Rectal smooth muscle tissue (tissue), 1 donor: ENCODE data around the gene SLC27A1.
"Not testable (repeated sequence)": the region's sequence is repeated elsewhere in the genome, so short reads cannot be mapped to it uniquely, and the experiment has no call there.

Experiments used
- H3K27ac ChIP-seq: one replicate; pipeline ENCODE4 v1.7.0; 2013; ENCODE audit warnings: low read depth, low read length, inconsistent platforms
- H3K27me3 ChIP-seq: one replicate; pipeline ENCODE4 v1.7.0; 2013; ENCODE audit warnings: low read length; ENCODE audit not compliant: control insufficient read depth, insufficient read depth
- H3K36me3 ChIP-seq: one replicate; pipeline ENCODE4 v1.7.0; 2013; ENCODE audit warnings: low read length; ENCODE audit not compliant: control insufficient read depth, insufficient read depth
- H3K4me1 ChIP-seq: one replicate; pipeline ENCODE4 v1.7.0; 2013; ENCODE audit warnings: low read length; ENCODE audit not compliant: control insufficient read depth, insufficient read depth
- H3K4me3 ChIP-seq: one replicate; pipeline ENCODE4 v1.7.0; 2013; ENCODE audit warnings: low read length
- H3K9ac ChIP-seq: one replicate; pipeline ENCODE4 v1.7.0; 2013; ENCODE audit warnings: low read length

The SLC27A1 gene

DNA sequence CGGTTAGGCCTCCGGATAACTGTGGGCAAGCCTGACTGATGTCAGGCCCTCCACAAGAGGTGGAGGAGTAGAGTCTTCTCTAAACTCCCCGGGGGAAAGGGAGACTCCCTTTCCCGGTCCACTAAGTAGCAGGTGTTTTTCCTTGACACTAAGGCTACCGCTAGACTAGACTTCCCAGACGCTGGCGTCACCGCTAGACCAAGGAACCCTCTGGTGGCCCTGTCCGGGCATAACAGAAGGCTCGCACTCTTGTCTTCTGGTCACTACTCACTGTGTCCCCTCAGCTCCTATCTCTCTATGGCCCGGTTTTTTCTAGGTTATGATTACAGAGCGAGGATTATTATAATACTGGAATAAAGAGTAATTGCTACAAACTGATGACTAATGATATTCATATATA, 28.7 kb downstream of the SLC27A1 start:
- not testable (repeated sequence) for H3K27ac ChIP-seq, H3K9ac ChIP-seq, H3K36me3 ChIP-seq

DNA sequence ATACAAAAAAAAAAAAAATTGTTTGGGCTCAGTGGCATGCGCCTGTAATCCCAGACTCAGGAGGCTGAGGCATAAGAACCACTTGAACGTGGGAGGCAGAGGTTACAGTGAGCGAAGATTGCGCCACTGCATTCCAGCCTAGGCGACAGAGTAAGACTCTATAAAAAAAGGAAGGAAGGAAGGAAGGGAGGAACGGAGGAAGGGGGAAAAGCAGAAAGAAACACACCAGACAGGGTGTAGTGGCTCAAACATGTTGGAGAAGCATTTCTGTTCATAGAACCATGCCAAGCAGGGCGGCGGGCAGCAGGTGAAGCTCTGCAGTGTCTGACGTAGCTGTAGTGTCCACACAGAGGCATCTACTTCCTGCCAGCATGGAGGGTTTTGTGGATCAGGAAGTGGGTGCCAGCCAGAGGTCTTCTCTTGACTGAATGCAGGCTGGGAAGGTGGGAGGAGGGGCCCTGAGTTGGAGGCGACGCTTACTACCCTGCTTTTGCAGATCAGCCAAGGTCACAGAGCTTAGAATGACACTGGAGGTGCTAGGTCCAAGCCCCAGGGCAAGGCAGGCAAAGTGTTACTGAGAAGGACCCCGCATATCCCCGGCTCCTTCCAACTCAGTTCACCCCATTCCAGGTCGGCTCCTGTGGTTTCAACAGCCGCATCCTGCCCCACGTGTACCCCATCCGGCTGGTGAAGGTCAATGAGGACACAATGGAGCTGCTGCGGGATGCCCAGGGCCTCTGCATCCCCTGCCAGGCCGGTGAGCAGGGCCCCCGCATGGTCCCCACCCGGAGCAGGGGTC, 29.5 kb downstream of the SLC27A1 start:
- H3K27ac ChIP-seq = no peak overlapping the region
- H3K9ac ChIP-seq = no peak overlapping the region
- no peak overlapping the region for H3K4me3 ChIP-seq
- no peaks in the 10 kb centered on the region for H3K4me1 ChIP-seq
- no peaks in the 10 kb centered on the region for H3K36me3 ChIP-seq
- H3K27me3 ChIP-seq = no peaks in the 10 kb centered on the region

More for the DNA sequence above, 28.7 kb downstream of the SLC27A1 start:
- H3K4me3 ChIP-seq, H3K27me3 ChIP-seq, H3K4me1 ChIP-seq: not testable (repeated sequence)

DNA sequence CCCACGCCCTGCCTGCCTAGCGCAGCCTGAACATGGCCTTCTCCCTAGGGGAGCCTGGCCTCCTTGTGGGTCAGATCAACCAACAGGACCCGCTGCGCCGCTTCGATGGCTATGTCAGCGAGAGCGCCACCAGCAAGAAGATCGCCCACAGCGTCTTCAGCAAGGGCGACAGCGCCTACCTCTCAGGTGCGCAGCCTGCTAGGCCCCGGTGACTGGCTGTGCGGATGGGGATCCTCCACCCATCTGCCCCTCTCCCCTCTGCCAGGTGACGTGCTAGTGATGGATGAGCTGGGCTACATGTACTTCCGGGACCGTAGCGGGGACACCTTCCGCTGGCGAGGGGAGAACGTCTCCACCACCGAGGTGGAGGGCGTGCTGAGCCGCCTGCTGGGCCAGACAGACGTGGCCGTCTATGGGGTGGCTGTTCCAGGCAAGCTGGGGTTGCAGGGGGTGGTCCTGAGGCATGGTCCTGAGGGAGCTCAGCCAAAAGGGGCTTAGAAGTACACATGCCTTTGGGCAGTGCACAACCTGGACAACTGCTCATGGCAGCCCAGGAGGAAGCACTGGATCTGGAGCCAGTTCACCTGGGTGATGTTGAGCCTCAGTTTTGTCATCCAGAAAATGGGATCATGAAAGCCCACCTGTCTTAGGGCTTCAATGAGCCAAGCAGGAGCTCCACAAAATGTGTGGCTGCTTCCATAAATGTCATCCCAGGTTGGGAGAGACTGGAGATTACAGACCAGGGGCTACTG, 30.3 kb downstream of the SLC27A1 start:
- H3K4me1 ChIP-seq = no peaks in the 10 kb centered on the region
- no peak overlapping the region for H3K9ac ChIP-seq
- no peak overlapping the region for H3K4me3 ChIP-seq
- no peak overlapping the region for H3K27ac ChIP-seq
- no peaks in the 10 kb centered on the region for H3K27me3 ChIP-seq
- no peaks in the 10 kb centered on the region for H3K36me3 ChIP-seq

DNA sequence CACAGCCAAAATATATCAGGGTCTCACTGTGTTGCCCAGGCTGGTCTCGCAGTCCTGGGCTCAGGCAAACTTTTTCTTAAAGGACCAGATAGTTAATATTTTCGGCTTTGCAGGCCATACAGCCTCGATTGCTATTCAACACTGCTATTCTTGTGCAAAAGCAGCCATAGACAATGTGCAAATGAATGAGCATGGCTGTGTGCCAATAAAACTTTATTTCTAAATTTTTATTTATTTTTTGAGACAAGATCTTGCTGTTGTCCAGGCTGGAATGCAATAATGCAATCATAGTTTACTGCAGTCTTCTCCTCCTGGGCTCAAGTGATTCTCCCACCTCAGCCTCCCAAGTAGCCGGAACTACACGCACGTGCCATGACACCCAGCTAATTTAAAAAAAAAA, 32.9 kb downstream of the SLC27A1 start:
- no peaks in the 10 kb centered on the region for H3K36me3 ChIP-seq
- H3K4me3 ChIP-seq = no peak overlapping the region

DNA sequence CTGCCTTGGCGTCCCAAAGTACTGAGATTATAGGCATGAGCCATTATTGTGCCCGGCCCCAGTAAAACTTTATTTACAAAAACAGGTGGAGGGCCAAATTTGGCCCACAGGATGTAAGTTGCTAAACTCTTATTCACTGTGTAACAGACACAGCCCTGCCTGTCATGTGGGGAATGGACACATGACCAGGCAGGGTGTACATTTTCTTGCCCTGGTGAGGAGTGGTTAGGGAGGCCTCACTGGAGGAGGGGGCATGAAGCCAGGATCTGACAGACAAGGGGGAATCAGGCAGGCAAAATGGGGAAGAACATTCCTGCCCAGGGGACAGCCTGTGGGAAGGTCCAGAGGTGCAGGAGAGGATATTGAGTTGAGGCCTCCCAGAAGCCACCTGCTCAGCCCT, 33.7 kb downstream of the SLC27A1 start:
- Histone ChIP-seq H3K4me3 (no peak overlapping the region), H3K27me3 (no peaks in the 10 kb centered on the region), H3K27ac (no peak overlapping the region), H3K4me1 (no peaks in the 10 kb centered on the region), H3K36me3 (no peaks in the 10 kb centered on the region), H3K9ac (no peak overlapping the region)

More for the DNA sequence above, 32.9 kb downstream of the SLC27A1 start:
- no peak overlapping the region for H3K9ac ChIP-seq
- H3K27ac ChIP-seq = no peak overlapping the region
- H3K4me1 ChIP-seq = no peaks in the 10 kb centered on the region
- no peaks in the 10 kb centered on the region for H3K27me3 ChIP-seq

DNA sequence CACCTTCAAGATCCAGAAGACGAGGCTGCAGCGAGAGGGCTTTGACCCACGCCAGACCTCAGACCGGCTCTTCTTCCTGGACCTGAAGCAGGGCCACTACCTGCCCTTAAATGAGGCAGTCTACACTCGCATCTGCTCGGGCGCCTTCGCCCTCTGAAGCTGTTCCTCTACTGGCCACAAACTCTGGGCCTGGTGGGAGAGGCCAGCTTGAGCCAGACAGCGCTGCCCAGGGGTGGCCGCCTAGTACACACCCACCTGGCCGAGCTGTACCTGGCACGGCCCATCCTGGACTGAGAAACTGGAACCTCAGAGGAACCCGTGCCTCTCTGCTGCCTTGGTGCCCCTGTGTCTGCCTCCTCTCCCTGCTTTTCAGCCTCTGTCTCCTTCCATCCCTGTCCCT, 34.1 kb downstream of the SLC27A1 start:
- Histone ChIP-seq H3K4me1 (no peaks in the 10 kb centered on the region), H3K36me3 (no peaks in the 10 kb centered on the region), H3K9ac (no peak overlapping the region), H3K4me3 (no peak overlapping the region), H3K27ac (no peak overlapping the region), H3K27me3 (no peaks in the 10 kb centered on the region)

DNA sequence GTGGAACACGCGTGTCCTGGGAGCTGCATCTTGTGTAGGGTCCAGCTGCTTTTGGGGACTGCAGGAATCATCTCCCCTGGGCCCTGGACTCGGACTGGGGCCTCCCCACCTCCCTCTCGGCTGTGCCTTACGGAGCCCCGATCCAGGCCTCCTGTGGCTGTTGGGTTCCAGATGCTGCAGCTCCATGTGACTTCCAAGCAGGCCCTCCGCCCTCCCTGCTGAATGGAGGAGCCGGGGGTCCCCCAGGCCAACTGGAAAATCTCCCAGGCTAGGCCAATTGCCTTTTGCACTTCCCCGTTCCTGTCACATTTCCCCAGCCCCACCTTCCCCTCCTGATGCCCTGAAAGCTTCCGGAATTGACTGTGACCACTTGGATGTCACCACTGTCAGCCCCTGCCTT, 34.9 kb downstream of the SLC27A1 start:
- Histone ChIP-seq H3K4me1 (peaks cover 2% of the 10 kb centered on the region), H3K4me3 (no peak overlapping the region), H3K27ac (peak overlapping the region; percentile 32), H3K27me3 (no peaks in the 10 kb centered on the region), H3K9ac (no peak overlapping the region), H3K36me3 (no peaks in the 10 kb centered on the region)

DNA sequence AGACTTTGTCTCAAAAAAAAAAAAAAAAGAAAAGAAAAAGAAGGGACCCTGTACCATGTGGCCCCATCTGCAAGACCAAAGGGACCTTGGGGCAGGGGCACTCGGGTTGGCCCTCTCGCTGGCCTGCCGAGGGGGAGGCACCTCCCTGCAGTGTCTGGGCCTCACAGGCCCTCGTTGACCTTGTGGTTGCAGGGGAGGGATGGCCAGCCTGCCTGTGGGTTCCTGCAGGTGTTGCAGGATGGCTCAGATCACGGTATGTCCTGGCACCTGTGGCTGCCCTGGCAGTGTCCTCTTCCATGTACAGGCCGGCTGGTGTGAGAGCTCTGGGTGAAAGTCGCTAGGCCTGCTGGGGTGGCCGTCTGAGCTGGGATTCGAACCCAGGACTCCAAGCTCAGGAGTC, 36.4 kb downstream of the SLC27A1 start:
- peaks cover 6% of the 10 kb centered on the region for H3K4me1 ChIP-seq
- H3K9ac ChIP-seq = no peak overlapping the region
- no peaks in the 10 kb centered on the region for H3K36me3 ChIP-seq
- no peaks in the 10 kb centered on the region for H3K27me3 ChIP-seq
- no peak overlapping the region for H3K27ac ChIP-seq
- no peak overlapping the region for H3K4me3 ChIP-seq

DNA sequence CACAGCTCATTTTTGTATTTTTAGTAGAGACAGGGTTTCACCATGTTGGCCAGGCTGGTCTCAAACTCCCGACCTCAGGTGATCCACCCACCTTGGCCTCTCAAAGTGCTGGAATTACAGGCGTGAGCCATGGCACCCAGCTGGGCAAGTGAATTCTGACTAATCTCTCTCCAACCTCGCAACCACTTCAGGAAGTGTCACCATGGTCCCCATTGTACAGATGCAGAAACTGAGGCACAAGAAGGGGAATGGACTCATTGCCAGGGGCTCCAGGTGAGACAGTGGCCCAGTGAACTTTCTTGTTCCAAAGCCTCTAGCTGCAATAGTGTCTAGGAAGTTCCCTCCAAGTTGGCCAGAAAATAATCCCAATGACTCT, 38.2 kb downstream of the SLC27A1 start:
- not testable (repeated sequence) for H3K9ac ChIP-seq

DNA sequence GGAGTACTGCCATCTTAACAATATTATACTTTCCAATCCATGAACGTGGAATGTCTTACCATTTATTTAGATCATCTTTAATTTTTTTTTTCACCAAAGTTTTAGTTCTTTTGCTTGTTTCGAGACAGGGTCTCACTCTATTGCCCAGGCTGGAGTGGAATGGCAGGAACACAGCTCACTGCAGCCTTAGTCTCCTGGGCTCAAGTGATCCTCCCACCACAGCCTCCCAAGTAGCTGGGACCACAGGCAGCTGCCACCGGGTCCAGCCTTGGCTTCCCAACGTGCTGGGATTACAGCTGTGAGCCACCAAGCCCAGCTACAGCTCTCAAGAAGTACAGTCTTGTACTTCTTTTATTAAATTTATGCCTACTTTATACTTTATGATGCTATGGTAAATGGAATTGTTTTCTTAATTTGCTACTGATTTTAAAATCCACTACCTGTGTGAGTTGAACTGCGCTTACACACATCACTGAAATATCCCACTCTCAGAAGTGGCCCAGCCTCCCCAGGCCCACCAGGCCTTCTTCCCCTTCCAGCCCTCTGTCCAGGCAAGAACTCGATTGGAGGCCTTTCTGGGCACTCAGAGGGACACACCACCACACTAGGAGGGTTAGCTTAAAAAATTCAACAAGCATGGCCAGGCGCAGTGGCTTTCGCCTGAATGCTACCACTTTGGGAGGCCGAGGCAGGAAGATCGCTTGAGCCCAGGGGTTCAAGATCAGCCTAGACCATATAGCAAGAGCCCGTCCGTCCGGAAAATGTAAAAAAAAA, 40.1 kb downstream of the SLC27A1 start:
- peak overlapping the region; percentile 99 for H3K27ac ChIP-seq
- H3K9ac ChIP-seq = peak overlapping the region; percentile 68
- no peaks in the 10 kb centered on the region for H3K27me3 ChIP-seq
- H3K36me3 ChIP-seq = no peaks in the 10 kb centered on the region
- H3K4me1 ChIP-seq = peaks cover 6% of the 10 kb centered on the region
- peak overlapping the region; percentile 90 for H3K4me3 ChIP-seq

More for the DNA sequence above, 38.2 kb downstream of the SLC27A1 start:
- H3K4me1 ChIP-seq, H3K4me3 ChIP-seq, H3K27ac ChIP-seq, H3K27me3 ChIP-seq, H3K36me3 ChIP-seq: not testable (repeated sequence)

DNA sequence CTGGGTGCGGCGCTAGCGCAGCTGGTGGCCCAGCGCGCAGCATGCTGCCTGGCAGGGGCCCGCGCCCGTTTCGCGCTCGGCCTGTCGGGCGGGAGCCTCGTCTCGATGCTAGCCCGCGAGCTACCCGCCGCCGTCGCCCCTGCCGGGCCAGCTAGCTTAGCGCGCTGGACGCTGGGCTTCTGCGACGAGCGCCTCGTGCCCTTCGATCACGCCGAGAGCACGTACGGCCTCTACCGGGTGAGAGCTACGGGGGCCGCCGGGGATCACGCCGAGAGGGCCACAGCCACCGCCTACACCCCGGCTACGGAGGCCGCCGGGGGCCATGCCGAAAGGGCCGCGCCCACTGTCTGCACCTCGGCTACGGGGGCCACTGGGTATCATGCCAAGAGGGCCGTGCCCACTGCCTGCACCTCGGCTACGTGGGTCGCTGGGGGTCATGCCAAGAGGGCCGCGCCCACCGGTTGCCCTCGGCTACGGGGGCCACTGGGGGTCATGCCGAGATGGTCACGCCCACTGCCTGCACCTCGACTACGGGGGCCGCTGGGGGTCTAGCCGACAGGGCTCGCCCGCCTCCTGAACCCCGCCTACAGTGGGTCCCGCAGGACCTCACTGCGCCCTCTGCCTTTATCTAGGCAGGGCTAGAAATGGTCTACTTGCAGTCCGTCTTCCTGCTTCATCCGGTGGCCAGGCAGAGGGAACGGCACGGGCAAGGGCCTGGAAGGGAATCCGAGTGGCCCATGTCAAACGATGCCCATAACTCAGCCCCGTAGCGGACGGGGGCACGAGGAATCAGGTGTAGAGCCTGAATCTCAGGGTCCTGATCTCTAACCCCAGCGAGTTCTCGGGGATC, 41.6 kb downstream of the SLC27A1 start:
- peak overlapping the region; percentile 99 for H3K27ac ChIP-seq
- H3K4me1 ChIP-seq = peaks cover 6% of the 10 kb centered on the region
- H3K4me3 ChIP-seq = peak overlapping the region; percentile 90
- H3K27me3 ChIP-seq = no peaks in the 10 kb centered on the region
- peak overlapping the region; percentile 91 for H3K9ac ChIP-seq
- peaks cover 7% of the 10 kb centered on the region for H3K36me3 ChIP-seq

DNA sequence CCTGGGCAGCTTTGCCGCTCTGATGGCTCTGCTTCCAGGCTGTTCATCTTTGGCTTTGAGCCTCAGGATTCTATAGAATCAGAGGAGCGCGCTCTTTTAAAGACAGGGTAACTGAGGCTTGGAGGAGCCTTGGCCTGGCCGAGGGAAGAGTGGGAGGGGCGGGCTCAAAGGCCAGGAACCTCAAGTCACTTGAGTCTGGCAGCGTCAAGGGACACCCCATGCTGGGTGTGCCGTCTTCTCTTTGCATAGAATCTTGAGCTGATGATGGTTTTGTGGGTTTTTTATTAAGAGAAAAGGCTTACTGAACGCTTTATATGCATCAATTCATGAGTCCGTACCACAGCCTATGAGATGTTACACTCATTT, 42.2 kb downstream of the SLC27A1 start:
- H3K27ac ChIP-seq = peak overlapping the region; percentile 99
- H3K4me1 ChIP-seq = peaks cover 6% of the 10 kb centered on the region
- H3K27me3 ChIP-seq = no peaks in the 10 kb centered on the region
- peak overlapping the region; percentile 3 for H3K9ac ChIP-seq
- peaks cover 12% of the 10 kb centered on the region for H3K36me3 ChIP-seq
- H3K4me3 ChIP-seq = peak overlapping the region; percentile 90
